SK-N-SH (cell line): ENCODE results near the gene TGFBR3. TPM values are rescaled to one million over a fixed set of nuclear protein-coding genes. Genes with fewer than 3 reads are reported as not detected.

Experiments used
- CTCF ChIA-PET: fragments of 300-600, 350-600 bp; formaldehyde crosslinking; extraction: SDS; loops from one replicate; lab custom pipeline; 2021; lab: Yijun Ruan, JAX
- POLR2A ChIA-PET: fragments of 350-600 bp; sonication (Branson Sonifier 250); formaldehyde crosslinking; extraction: SDS; loops from one replicate; lab custom pipeline; 2020; ENCODE audit warnings: antibody characterized with exemption, inconsistent platforms; lab: Yijun Ruan, JAX
- DNase-seq: peaks from one replicate; pipeline ENCODE4 v3.0.0; 2012
- H2AFZ ChIP-seq: fragments of 200-600 bp; sonication (generic); 2 replicates; pipeline ENCODE4 v1.8.1; 2016; ENCODE audit warnings: antibody characterized with exemption, mild to moderate bottlenecking, low read depth
- H3F3A ChIP-seq: fragments of 200-600 bp; sonication (generic); replicated peaks from 2 replicates; pipeline ENCODE3; 2016; ENCODE audit warnings: antibody characterized with exemption, mild to moderate bottlenecking; ENCODE audit not compliant: insufficient read depth
- H3K27ac ChIP-seq, 2 experiments: fragments of 200-500 bp in 1 of 2; fragments of 200-600 bp in 1 of 2; sonication (Bioruptor generic) in 1 of 2; sonication (generic), shearing (Covaris generic) in 1 of 2; 2 replicates each; pipeline versions ENCODE4 v1.5.1 to v1.6.1; 2014 to 2016; ENCODE audit warnings: low read depth in 2 of 2, inconsistent platforms in 1 of 2, low read length in 1 of 2, mild to moderate bottlenecking in 1 of 2, mixed read lengths in 1 of 2
- H3K27me3 ChIP-seq: fragments of 200-600 bp; sonication (generic), shearing (Covaris generic); 2 replicates; pipeline ENCODE4 v1.6.1; 2016; ENCODE audit warnings: mixed run types; ENCODE audit not compliant: insufficient read depth
- H3K36me3 ChIP-seq, 2 experiments: fragments of 200-500 bp in 1 of 2; fragments of 200-600 bp in 1 of 2; sonication (Bioruptor generic) in 1 of 2; sonication (generic) in 1 of 2; replicated peaks in 1 of 2; 2 replicates each; pipeline versions ENCODE3 to v1.5.1; 2014 to 2016; ENCODE audit warnings: low read length in 1 of 2, mild to moderate bottlenecking in 1 of 2; ENCODE audit not compliant: insufficient read depth in 2 of 2, control insufficient read depth in 1 of 2
- H3K4me1 ChIP-seq, 2 experiments: fragments of 200-500 bp in 1 of 2; fragments of 200-600 bp in 1 of 2; sonication (Bioruptor generic) in 1 of 2; sonication (generic), shearing (Covaris generic) in 1 of 2; 2 replicates each; pipeline versions ENCODE4 v1.5.1 to v1.6.1; 2014 to 2016; ENCODE audit warnings: low read depth in 1 of 2, low read length in 1 of 2, mixed run types in 1 of 2; ENCODE audit not compliant: insufficient read depth in 2 of 2, control insufficient read depth in 1 of 2
- H3K4me2 ChIP-seq: fragments of 200-600 bp; sonication (generic), shearing (Covaris generic); 2 replicates; pipeline ENCODE4 v1.6.1; 2017; ENCODE audit warnings: mixed run types
- H3K4me3 ChIP-seq, 2 experiments: fragments of 200-500 bp in 1 of 2; fragments of 200-600 bp in 1 of 2; sonication (Bioruptor generic) in 1 of 2; sonication (generic), shearing (Covaris generic) in 1 of 2; 2 replicates each; pipeline versions ENCODE4 v1.5.1 to v1.8.1; 2014 to 2016; ENCODE audit warnings: low read depth in 2 of 2, inconsistent platforms in 1 of 2, low read length in 1 of 2, mild to moderate bottlenecking in 1 of 2, mixed read lengths in 1 of 2, moderate library complexity in 1 of 2
- H3K79me2 ChIP-seq: fragments of 200-600 bp; sonication (generic); 2 replicates; pipeline ENCODE4 v1.8.1; 2017; ENCODE audit warnings: mild to moderate bottlenecking; ENCODE audit not compliant: insufficient read depth
- H3K9ac ChIP-seq: fragments of 200-600 bp; sonication (generic); 2 replicates; pipeline ENCODE4 v1.6.1; 2017; ENCODE audit warnings: mixed run types
- H3K9me2 ChIP-seq: fragments of 200-600 bp; sonication (generic); 2 replicates; pipeline ENCODE4 v1.6.1; 2017; ENCODE audit warnings: mixed run types
- H3K9me3 ChIP-seq: fragments of 200-600 bp; sonication (generic); 2 replicates; pipeline ENCODE4 v1.6.1; 2017; ENCODE audit warnings: mixed run types, mild to moderate bottlenecking, moderate library complexity
- H4K20me1 ChIP-seq: fragments of 200-600 bp; sonication (generic); 2 replicates; pipeline ENCODE4 v1.6.1; 2017; ENCODE audit warnings: mild to moderate bottlenecking, mixed run types; ENCODE audit not compliant: insufficient read depth
- ELF1 ChIP-seq: IDR thresholded peaks from 2 replicates; pipeline ENCODE4 v1.4.0; 2012
- EZH2phosphoT487 ChIP-seq: fragments of 200-600 bp; sonication (generic); IDR thresholded peaks from 2 replicates; pipeline ENCODE4 v1.6.1; 2017; ENCODE audit warnings: low read depth, mixed run types, mild to moderate bottlenecking, antibody characterized with exemption, moderate library complexity, borderline replicate concordance
- FOXM1 ChIP-seq: IDR thresholded peaks from 2 replicates; pipeline ENCODE4 v1.4.0; 2012; ENCODE audit warnings: low read depth, mild to moderate bottlenecking
- MXI1 ChIP-seq: IDR thresholded peaks from 2 replicates; pipeline ENCODE4 v1.6.1; 2012; ENCODE audit warnings: mild to moderate bottlenecking, low read depth, low read length, improper control_type of control experiment
- NRF1 ChIP-seq: IDR thresholded peaks from 2 replicates; pipeline ENCODE4 v1.6.1; 2012; ENCODE audit warnings: low read depth, mild to moderate bottlenecking, low read length
- SMC3 ChIP-seq: IDR thresholded peaks from 2 replicates; pipeline ENCODE4 v1.6.1; 2012; ENCODE audit warnings: low read depth, low read length, improper control_type of control experiment
- TAF1 ChIP-seq: IDR thresholded peaks from 2 replicates; pipeline ENCODE4 v1.6.1; 2012; ENCODE audit warnings: low read depth, mild to moderate bottlenecking, low read length, moderate library complexity, borderline replicate concordance
- TCF12 ChIP-seq: IDR thresholded peaks from 2 replicates; pipeline ENCODE4 v1.4.0; 2012
- WGBS: methylation state at CpG from one replicate; pipeline ENCODE4 v1.1.6; 2017; ENCODE audit warnings: low lambda C conversion rate; 5-methylcytosine and 5-hydroxymethylcytosine counted together
- polyA plus RNA-seq, 3 experiments: library from polyadenylated mRNA; depleted of rRNA; stranded (reverse); fragments of >200 nt; gene quantifications; 2 replicates each; pipeline ENCODE4 v1.2.3, GENCODE V29; 2012
- TF ChIP-seq, protein P1 (sequence below): IDR thresholded peaks from 2 replicates; pipeline ENCODE4 v1.4.0; 2012; ENCODE audit warnings: low read depth, borderline replicate concordance
- TF ChIP-seq, protein P2 (sequence below): IDR thresholded peaks from 2 replicates; pipeline ENCODE4 v1.6.1; 2012; ENCODE audit warnings: mild to moderate bottlenecking, low read depth, low read length, moderate library complexity
- TF ChIP-seq, protein P3 (sequence below): IDR thresholded peaks from 2 replicates; pipeline ENCODE4; 2012
- TF ChIP-seq, protein P4 (sequence below): fragments of 150-350 bp; IDR thresholded peaks from 2 replicates; pipeline ENCODE4 v1.6.1; 2017; ENCODE audit warnings: antibody characterized with exemption, low read length, low read depth, borderline replicate concordance

The TGFBR3 gene
- polyA plus RNA-seq, 1 of the 3 experiments (the other 2 are of a cell fraction): 0.07 TPM

DNA sequence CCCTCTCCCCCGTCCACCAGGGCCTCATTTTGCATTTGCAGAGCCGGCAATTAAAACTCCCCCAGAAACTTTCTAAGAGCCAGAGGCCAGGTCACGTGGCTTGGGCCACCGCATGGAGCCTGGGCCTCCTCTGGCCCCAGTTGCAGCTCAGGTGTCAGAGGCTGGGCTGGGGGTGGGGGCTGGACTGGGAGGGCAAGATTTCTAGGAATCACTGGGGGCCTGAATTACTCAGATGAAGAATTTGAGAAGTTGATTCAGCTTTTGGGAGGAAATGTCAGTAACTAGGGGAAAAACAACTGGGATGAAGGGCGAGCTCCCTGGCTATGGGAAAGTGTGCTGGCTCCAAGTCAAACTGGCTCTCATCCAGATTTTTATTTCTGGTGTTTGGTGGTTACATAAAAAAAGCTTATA lies 234.3 kb downstream of the TGFBR3 start (continued):
- TF ChIP-seq, protein P1, sequence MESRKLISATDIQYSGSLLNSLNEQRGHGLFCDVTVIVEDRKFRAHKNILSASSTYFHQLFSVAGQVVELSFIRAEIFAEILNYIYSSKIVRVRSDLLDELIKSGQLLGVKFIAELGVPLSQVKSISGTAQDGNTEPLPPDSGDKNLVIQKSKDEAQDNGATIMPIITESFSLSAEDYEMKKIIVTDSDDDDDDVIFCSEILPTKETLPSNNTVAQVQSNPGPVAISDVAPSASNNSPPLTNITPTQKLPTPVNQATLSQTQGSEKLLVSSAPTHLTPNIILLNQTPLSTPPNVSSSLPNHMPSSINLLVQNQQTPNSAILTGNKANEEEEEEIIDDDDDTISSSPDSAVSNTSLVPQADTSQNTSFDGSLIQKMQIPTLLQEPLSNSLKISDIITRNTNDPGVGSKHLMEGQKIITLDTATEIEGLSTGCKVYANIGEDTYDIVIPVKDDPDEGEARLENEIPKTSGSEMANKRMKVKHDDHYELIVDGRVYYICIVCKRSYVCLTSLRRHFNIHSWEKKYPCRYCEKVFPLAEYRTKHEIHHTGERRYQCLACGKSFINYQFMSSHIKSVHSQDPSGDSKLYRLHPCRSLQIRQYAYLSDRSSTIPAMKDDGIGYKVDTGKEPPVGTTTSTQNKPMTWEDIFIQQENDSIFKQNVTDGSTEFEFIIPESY: no peak
- TF ChIP-seq, protein P2, sequence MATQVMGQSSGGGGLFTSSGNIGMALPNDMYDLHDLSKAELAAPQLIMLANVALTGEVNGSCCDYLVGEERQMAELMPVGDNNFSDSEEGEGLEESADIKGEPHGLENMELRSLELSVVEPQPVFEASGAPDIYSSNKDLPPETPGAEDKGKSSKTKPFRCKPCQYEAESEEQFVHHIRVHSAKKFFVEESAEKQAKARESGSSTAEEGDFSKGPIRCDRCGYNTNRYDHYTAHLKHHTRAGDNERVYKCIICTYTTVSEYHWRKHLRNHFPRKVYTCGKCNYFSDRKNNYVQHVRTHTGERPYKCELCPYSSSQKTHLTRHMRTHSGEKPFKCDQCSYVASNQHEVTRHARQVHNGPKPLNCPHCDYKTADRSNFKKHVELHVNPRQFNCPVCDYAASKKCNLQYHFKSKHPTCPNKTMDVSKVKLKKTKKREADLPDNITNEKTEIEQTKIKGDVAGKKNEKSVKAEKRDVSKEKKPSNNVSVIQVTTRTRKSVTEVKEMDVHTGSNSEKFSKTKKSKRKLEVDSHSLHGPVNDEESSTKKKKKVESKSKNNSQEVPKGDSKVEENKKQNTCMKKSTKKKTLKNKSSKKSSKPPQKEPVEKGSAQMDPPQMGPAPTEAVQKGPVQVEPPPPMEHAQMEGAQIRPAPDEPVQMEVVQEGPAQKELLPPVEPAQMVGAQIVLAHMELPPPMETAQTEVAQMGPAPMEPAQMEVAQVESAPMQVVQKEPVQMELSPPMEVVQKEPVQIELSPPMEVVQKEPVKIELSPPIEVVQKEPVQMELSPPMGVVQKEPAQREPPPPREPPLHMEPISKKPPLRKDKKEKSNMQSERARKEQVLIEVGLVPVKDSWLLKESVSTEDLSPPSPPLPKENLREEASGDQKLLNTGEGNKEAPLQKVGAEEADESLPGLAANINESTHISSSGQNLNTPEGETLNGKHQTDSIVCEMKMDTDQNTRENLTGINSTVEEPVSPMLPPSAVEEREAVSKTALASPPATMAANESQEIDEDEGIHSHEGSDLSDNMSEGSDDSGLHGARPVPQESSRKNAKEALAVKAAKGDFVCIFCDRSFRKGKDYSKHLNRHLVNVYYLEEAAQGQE: no peak
- TF ChIP-seq ELF1: no peak

DNA sequence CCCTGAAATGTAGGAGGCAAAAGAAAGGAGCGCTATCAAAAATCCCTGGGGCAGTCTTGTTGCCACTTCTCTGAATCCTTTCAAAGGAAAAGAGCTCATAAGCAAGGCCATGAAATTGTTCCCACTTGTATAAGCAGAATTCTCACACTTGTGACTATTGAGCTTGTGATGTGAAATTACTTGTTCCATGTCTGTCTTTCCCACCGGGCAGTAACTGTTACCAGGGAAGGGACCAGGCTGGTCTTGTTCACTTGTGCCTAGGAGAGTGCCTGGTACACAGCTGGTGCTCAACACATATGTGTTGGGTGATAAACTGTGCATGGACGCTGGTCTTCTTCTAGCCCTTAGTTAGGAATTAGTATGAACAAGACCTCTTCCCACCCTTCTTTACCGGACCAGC lies 234.7 kb downstream of the TGFBR3 start:
- POLR2A ChIA-PET: no interaction called here
- TF ChIP-seq EZH2phosphoT487 (no peak), TCF12 (no peak), SMC3 (no peak), TAF1 (no peak), FOXM1 (no peak), MXI1 (no peak), NRF1 (no peak)
- TF ChIP-seq, protein P3, sequence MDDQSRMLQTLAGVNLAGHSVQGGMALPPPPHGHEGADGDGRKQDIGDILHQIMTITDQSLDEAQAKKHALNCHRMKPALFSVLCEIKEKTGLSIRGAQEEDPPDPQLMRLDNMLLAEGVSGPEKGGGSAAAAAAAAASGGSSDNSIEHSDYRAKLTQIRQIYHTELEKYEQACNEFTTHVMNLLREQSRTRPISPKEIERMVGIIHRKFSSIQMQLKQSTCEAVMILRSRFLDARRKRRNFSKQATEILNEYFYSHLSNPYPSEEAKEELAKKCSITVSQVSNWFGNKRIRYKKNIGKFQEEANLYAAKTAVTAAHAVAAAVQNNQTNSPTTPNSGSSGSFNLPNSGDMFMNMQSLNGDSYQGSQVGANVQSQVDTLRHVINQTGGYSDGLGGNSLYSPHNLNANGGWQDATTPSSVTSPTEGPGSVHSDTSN: no peak
- TF ChIP-seq, protein P4, sequence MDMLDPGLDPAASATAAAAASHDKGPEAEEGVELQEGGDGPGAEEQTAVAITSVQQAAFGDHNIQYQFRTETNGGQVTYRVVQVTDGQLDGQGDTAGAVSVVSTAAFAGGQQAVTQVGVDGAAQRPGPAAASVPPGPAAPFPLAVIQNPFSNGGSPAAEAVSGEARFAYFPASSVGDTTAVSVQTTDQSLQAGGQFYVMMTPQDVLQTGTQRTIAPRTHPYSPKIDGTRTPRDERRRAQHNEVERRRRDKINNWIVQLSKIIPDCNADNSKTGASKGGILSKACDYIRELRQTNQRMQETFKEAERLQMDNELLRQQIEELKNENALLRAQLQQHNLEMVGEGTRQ: no peak
- TF ChIP-seq, all 33 proteins: peak for 0
- H3K9me2 ChIP-seq: no peaks in the 10 kb centered on the region
- no peaks in the 10 kb centered on the region for H3K36me3 ChIP-seq
- 26% methylated on average over 4 of the region's 4 CpGs for WGBS
- no peak overlapping the region for H3K27ac ChIP-seq
- H3F3A ChIP-seq: no peaks in the 10 kb centered on the region
- H3K27me3 ChIP-seq: no peaks in the 10 kb centered on the region
- no peaks in the 10 kb centered on the region for H3K4me1 ChIP-seq
- no peaks in the 10 kb centered on the region for H4K20me1 ChIP-seq
- H3K9ac ChIP-seq: no peak overlapping the region
- no peak overlapping the region for H3K4me3 ChIP-seq
- H3K79me2 ChIP-seq: no peaks in the 10 kb centered on the region
- H3K4me2 ChIP-seq: no peak overlapping the region
- no peaks in the 10 kb centered on the region for H3K9me3 ChIP-seq
- CTCF ChIA-PET: no interaction called here
- DNase-seq: no peak
- H2AFZ ChIP-seq: no peak overlapping the region
